ENCODE measurements around the gene CCZ1. TPM values are rescaled to one million over a fixed set of nuclear protein-coding genes. Genes with fewer than 3 reads are reported as not detected.

Gene CCZ1
- total RNA-seq, 1 experiment from 2014 or later: 56.2 TPM

Other genes starting within 250 kb of the CCZ1 start
- 21.1 and 22.2 TPM in 2 replicates for gene RNF216, start 117.1 kb upstream of the CCZ1 start, total RNA-seq (2014; rRNA removed)
- not detected in 2 replicates for gene OCM, start 17.9 kb upstream of the CCZ1 start, total RNA-seq (2014; rRNA removed)
- not detected in 2 replicates for gene RSPH10B, start 72.0 kb downstream of the CCZ1 start, total RNA-seq (2014; rRNA removed)
- gene PMS2, start 110.3 kb downstream of the CCZ1 start, total RNA-seq (2014; rRNA removed): 14.3 and 16.2 TPM in 2 replicates
- gene AIMP2, start 110.5 kb downstream of the CCZ1 start, total RNA-seq (2014; rRNA removed): 62.3 and 68.4 TPM in 2 replicates
- 0.23 and 0.26 TPM in 2 replicates for gene ANKRD61, start 132.6 kb downstream of the CCZ1 start, total RNA-seq (2014; rRNA removed)
- gene EIF2AK1, start 160.4 kb downstream of the CCZ1 start, total RNA-seq (2014; rRNA removed): 239 and 325 TPM in 2 replicates
- 3.9 and 5.6 TPM in 2 replicates for gene USP42, start 206.2 kb downstream of the CCZ1 start, total RNA-seq (2014; rRNA removed)

Measured in PC-3 (cell line).